NCI-H1694 treated with DMSO at 0.1 percent for 48 hours (cell line): Measurements from ENCODE around the gene FXYD6.
"Not testable (repeated sequence)": the region's sequence is repeated elsewhere in the genome, so short reads cannot be mapped to it uniquely, and the experiment has no call there.

Experiments
- DNase-seq: peaks from one replicate; lab custom pipeline; 2025; lab: John Stamatoyannopoulos, UW

FXYD6 gene, protein sequence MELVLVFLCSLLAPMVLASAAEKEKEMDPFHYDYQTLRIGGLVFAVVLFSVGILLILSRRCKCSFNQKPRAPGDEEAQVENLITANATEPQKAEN

DNA sequence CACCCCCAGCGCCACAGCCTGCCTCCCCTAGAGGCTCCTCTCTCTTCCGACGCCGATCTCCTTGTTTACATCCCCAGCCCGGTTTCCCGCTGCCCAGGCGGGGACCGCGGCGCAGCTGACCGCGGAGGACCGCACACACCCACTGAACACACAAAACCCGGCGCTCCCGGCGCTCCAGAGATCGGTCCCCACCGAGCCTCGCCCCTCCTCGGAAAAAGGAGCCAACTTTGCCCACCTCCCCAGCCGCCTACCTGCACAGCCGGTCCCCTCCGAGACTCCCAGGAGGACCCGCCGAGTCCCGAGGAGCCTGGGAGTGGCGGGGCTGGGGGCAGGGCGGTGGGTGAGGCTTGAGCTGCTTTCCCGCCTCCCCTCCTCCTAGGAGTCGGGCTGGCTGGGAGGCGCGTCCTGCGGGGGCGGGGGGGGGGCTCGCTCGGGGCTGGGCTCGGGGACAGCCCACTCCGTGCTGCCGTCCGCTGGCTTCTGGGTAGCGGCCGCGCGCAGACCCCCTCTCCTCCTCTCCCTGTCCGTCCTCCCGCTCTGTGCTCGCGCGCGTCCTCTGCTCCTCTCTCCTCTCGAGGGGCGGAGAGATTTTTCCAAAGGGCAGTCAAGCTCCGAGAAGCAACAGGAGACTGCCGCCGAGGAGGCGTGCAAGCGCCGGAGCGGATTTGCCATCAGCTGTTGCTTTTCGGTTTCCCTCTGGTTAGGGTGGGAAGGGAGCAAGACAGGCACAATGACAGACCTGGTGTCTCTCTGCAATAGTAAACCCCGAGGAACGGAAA is at the start of gene FXYD6:
FXYD6 (minus strand) TSS at position 318 of the 779 bp plus-strand sequence. CDS start 33,882 bp downstream, outside the sequence.
- no peak for DNase-seq

DNA sequence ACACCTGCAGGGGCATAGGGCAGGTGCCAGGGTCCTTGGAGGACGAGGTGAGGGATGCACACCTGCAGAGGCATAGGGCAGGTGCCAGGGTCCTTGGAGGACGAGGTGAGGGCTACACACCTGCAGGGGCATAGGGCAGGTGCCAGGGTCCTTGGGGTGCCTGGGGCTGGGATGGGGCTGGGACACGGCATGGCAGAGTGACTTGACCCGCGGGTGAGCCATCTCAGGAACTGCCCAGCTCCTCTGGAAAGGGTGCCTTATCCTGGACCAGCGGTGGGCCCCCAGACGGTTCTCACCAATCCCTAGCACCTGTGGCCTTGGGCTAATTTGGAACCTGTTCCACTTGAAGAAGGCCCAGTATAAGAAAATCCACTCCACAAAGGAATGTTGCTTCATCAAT is 49.7 kb upstream of the FXYD6 start:
- not testable (repeated sequence) for DNase-seq

DNA sequence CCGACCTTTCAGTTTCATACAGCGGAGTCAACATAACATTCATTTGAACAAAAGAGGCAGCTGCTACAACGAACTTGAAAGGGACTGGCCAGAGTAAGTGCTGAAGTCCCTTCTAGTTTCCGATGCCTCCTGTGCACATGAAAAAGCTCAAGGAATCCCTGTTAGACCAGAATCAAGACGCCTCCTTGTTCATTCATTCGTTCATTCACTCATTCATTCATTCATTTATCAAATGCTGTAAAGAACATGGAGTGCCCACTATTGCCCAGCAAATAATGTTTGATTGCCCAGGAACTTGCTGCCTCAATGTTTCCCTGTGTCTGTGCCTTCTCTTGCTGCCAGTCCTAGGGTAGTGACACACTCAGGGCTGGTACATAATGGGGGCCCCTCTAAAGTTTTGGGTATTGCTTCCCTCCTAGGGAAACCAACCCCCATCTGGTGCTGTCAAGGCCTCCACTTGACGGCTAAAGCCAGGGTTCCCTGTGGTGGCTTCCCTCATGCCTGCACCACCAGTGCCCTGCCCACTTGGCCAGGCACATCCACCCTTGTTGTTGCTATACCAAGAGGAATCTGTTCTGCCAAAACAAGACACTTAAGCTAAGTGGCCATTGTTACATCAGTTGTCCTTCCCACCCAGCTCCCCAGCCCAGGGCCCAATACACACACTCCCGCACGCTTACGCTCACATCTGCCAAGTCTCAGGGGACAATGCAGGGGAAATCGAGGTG is 48.9 kb upstream of the FXYD6 start:
- no peak for DNase-seq

DNA sequence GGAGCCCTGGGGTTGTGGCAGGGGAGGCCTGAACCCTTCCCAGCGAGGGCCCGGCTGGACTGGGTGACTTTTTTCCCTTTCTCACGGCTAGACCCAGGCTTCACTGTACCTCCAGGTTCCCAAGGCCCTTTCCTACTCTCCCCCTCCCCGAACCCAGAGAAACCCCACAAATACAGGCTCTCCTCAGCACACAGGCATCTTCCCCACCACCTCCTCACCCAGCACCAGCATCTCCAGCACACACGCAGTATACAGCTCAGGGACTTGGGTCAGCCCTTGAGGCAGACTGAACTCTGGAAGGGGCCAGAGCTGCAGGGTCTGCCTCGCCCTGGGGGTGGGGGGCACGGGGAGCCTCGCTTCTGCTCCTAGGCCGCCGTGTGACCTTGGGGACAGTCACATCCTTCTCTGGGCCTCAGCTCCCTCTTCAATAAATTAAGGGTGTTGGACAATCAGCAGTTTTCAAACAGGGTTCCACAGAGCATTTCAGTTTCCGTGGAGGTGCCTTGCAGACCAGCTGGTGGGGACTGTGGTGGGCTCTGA is 48.2 kb upstream of the FXYD6 start:
- DNase-seq: no peak

DNA sequence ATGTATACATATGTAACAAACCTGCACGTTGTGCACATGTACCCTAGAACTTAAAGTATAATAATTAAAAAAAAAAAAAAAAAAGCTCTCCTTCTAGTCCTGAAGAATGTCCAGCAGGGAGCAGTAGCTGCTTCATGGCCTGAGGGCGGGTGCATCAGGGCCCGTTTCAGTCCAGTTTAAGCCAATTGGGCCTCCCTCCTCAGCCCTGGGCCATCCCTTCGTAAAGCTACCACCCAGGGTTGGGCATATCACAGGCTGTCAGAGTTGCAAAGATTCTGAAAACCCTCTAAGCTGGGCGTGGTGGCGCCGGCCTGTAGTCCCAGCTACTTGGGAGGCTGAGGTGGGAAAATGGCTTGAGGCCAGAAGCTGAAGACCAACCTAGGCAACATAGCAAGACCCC is 47.3 kb upstream of the FXYD6 start:
- DNase-seq: no peak

DNA sequence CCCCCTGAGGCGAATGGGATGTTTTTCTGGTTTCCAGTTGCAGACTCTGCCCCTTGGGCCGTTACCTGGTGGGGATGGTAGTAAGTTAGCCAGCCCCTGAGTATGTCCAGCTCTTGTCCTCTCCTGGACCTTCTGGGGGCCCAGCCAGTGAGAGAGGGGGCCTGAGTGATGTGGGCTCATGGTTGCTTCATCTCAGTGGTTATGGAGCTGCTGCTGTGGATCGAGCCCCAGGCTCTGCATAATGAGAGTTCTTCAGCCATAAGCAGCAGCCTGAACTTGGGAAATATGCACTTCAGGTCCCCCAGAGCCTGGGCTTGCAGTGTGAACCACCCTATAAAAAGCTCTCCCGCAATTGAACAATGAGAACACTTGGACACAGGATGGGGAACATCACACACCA is 46.8 kb upstream of the FXYD6 start:
- no peak for DNase-seq

DNA sequence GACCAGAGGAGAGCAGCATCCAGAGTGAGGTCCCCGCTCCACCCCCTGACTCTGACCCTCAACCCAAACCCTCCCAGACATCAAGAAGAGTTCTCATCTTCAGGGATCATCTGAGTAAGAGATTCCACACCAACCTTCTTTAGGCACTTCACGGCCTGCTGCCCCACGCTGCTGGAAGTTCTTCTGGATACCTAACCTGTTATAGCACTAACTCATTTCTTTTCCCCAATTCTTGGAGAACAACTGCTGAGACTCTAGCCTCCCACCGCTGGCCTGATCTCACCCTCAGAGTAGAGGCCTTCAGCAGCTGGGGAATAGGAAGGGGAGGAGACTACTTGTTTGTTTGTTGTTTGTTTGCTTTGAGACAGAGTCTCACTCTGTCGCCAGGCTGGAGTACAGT is 45.4 kb upstream of the FXYD6 start:
- no peak for DNase-seq

DNA sequence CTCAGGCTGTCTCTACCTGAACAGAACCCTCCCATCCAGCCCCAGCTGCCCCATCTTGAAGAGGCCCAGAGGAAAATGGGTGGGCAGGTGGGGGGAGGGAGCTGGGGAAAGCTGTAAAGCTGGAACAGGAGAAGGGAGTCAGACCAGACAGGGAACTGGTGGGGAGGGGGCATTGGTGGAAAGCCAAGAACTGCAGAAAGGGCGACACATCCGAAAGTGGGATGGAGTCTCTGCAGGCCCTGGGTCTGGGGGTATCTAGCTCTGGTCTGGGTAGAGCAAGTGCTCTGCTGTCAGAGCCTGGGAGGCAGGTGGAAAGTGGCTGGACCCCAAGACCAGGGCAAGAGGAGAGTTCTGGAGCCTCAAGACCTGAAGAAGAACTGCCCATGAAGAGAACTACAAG is 45.0 kb upstream of the FXYD6 start:
- no peak for DNase-seq

DNA sequence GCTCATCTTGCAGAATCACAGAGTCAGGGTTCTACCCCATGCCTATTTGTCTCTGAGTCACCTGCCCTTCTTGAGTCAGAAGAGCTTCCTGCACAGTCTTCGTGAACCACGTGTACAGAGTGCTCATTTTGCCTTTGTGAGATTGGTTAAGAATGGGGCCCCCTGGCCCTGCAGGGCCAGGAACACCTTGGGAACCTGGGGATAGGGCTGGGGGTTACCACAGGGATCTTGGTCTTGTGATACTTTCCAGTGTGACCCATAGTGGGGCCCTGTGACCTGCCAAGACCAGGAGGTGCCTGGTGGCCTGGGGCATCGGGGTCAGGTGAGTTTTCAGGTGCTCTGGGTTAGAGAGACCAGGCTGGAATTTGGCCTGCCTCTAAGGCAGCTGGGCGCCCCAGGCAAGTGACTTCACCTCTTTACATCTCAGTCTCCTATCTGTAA is 43.3 kb upstream of the FXYD6 start:
- DNase-seq: no peak

DNA sequence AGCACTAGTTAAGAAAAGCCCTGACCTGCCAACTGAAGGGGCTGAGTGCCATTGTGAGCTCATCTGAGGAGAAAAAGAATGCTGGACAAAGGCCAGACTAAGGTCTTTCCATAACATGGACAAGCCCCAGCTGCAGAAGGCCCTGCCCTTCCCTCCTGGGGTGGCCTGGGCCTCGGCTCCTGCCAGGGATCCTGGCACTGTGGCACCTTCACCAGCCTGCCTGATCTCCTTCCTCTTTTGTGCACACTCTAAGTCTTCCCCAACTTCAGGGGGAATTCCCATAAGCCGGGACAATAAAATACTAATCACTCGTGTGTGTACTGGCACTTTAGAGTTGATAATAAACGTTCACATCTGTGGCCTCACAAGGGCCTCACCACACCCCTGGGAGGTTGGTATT is 42.9 kb upstream of the FXYD6 start:
- no peak for DNase-seq

DNA sequence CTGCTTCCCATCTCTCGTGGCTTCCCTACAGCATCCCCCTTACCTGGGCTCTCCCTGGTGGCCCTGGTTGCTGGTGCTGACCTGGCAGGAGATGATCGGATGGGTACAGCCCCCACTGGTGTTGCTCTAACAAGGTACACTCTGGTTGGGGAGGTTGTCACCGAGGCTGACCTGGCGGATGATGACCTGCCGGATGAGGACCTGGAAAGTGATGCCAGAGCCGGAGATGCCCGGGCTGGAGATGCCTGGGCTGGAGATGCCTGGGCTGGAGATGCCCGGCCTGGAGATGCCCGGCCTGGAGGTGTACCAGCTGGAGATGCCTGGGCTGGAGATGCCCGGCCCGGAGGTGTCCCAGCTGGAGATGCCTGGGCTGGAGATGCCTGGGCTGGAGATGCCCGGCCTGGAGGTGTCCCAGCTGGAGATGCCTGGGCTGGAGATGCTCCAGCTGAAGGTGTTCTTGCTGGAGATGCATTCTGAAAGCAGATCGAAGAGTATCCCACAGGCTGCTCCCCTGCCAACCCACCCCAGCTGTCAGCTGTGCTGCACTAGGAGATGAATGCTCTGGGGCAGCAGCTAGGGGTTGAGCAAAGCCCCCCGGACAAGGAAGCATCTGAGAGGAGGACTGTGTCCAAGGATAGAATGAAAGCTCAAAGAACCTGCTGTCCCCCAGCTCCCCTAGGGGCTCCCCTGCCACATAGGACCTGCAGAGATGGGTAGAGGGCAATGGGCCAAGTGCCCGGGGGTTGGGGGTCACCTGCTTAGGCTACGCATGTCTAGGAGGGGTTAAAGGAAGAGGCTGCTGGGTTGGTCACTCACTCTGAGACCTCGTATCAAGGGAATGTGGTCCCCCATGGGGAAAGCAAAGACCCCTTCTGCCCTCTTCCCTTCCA is 42.2 kb upstream of the FXYD6 start:
- no peak for DNase-seq

DNA sequence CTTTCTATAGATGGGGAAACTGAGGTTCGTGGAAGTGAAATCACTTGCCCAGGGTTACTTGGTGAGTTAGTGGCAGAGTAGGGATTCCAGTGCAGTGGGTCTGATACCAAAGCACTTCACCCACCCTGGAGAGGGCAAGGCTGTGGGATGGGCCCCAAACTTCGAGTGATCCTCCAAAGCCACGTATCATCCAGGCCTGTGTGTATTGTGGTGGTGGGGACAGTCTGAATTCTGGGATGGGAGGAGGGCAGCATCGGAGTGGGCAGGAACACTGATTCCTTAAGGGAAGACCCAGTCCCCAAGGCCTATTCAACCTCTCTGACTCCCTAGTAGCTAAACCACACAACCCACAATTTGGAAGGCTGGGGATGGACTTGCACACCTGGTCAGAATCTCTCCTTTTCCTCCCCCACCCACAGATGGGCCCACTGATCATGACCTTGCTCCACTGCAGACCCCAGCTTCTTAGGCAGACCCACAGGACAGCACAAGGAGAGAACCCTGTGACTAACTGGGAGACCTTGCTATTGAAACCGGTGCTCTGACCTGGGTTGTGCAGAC is 41.2 kb upstream of the FXYD6 start:
- no peak for DNase-seq

DNA sequence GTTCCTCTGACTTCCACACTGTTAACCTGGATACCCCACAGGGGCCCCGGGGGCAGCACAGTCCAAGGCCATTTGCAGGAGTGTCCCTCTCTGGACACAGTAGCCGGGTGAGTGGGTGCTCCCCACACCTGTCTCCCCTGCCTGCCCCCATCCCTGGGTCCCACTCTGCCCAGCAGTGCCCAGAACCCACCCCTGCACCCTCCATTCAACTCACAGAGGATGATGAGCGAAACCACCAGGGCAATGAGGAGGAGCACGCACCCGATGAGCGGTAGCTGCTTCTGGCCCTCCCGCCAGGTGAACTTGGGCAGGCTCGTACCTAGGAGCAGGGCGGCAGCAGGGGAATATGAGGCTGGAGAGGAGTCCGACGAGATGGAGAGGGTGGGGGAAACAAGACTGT is 40.5 kb upstream of the FXYD6 start:
- DNase-seq: no peak

DNA sequence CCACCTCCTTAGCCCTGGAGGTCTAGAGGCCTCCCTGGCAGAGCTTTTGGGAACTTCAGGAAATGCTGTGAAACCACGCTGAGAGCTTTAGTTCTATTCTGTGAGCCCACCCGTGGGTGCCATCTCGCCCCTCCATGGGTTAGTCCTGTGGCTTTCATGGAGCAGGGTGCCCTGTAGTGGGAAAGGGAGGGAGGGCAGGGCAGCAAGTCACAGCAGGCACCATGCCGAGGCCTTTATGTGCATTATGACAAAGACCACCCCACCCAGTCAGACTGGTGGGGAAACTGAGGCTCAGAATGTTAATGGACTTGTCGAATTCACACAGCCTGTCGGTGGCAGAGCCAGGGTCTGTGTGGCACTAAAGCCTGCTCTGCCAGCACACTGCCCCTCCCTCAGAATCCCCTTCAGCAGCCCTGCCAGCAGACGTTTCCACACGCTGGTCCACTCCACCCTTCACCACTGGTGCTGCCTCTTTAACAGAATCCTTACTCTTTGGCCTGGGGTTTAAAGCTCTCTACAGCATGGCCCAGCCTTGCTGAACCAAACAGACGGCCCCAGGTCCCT is 39.3 kb upstream of the FXYD6 start:
- no peak for DNase-seq

DNA sequence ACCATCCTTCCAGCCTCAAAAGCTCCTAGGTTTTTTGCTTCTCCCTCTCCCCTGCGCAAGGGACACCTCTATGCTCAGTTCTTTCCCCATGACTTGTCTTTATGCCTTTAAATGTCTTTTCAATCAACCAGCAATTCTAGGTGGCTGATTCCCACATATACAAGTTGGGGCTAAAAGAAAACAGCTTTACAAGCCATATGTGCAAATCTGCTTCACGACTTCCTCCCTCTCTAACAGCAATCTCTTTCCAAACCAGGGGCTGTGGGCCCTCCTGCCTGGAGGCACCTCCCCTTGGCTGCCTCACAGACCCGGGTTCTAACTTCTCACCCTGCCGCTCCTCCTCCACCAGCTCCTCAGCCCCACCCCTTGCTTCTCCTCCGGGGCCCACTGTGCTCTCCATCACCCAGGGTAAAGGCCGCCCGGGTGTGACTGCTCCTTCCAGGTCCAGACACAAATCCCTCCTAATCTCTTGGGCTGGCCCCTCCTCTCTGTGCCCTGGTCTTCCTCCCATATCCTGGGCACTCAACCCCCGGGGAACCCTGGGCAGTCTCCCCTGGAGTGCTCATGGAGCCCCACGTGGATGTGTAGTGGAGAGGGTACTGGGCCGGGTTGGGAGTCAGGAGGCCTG is 38.6 kb upstream of the FXYD6 start:
- no peak for DNase-seq

DNA sequence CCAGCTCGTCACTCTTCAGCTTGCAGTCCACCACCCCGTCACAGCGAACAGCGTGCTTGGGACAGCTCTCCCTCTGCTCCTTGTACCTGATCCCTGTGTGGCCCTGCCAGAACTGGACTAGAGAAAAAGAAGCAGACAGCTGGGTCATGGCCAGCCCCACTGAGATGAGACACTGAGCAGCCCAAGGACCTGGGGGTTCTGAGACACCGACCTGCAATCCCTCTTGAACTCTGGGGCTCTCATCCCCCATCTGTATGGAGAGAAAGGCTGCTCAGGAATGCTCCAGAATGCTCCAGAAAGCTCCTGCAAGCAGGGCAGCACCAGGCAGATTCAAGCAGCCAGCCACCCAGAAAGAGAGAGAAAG is 37.9 kb upstream of the FXYD6 start:
- DNase-seq: no peak

DNA sequence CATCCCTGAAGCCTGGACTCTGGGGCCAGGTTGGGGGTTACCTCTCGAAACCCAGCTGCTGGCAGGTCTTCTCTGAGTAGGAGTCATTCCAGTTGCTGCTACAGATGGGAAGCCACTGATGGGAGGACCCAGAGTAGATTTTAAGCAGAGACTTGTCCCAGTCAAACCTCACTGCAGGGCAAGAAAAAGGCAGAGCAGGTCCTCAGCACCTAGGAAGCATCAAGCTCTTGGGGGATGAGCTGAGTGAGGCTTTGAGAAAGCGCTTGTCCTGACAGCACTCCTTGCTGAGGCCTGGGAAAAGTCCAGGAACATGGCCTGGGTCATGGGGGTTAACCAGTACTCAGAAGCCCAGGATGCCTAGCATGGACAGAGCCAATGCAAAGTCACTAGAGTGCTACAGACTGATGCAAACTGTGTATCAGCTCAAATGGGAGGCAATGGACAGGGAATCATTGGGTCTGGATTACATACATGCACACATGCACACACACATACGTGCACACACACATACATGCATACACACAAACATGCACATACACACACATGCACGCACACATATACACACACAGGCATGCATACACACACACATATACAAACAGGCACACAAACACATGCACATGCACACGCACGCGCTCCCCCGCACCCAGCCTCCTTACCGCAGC is 37.4 kb upstream of the FXYD6 start:
- no peak for DNase-seq

DNA sequence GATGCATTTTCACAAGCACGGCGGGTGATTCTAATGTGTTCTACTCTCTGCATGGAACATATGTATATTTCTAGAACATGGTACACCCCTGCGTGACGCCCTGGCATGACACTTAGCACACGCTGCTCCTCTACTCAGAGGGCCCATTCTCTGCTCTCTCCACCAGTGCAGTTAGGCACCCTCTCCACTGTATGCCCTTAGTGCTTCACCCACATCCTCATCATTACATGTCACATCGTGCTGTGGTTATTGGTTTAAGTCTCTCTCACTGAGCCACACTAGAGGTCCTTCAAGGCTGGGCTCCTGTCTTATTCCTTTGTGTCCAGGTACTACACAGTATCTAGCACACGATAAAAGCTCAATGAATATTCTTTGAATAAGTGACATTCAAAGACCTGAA is 36.0 kb upstream of the FXYD6 start:
- DNase-seq: no peak

DNA sequence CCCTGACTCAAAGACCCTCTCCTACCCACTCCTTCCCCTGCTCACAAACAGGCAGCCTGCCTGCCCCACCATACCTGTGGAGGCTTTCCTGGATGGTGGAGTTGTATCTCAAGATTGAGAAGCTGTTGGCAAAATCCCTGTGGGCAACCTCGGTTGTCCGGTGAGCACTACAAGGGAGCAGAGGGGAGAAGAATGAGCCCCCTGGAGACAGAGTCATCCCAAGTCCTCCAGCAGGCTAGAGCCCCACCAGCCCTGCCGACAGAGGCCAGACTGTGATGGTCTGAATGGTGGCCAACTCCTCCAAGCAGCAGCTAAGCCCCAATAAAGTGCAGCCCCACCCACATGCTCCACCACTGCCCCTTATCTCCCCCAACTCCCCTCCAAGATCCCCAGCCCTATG is 35.2 kb upstream of the FXYD6 start:
- no peak for DNase-seq

DNA sequence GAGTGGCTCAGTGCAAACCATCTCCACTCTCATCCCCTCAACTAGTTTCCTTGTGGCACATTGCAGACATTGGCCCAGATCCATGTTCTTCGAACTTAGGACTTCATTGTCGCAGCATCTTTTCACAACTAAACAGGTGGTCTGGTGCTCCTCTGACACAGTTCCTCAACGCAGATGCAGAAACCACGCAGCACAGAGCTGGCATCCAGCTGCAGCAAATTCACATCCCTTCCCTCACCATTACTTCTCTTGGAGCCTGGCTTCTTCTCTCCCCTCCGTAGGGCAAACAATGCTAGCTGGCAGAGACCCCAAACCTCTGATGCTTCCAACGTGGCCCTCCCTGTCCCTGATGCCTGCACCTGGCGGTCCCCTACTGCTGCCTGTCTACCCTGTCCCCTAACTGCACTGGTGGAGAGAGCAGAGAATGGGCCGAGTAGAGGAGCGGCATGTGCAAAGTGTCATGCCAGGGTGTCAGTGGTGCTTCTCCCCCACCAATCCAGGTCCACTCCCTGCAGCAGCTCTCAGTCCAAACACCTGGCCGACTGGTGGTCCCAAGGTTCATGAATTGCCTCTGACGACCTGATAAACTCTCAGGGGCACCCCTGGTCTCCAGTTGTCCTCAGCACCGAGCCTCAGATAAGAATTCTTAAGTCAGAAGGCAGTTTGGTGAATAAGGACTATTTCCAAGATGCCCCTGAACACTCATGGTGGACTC is 34.6 kb upstream of the FXYD6 start:
- DNase-seq: no peak
